ENCODE data around the gene EPB41L4A.

EPB41L4A gene

GRCh38 chr5:112179290-112179689 is 239.8 kb downstream of the EPB41L4A start:
- peaks cover 6% of the 10 kb centered on the region for H3K27me3 ChIP-seq (ENCODE audit: control insufficient read depth, low read length)
- H3K27ac ChIP-seq (ENCODE audit: low read depth, low read length) = no peak overlapping the region
- H3F3A ChIP-seq (ENCODE audit: control insufficient read depth, insufficient read depth) = no peaks in the 10 kb centered on the region
- peaks cover 6% of the 10 kb centered on the region for H3K4me1 ChIP-seq (ENCODE audit: control insufficient read depth, low read length)
- TF ChIP-seq, protein P1, sequence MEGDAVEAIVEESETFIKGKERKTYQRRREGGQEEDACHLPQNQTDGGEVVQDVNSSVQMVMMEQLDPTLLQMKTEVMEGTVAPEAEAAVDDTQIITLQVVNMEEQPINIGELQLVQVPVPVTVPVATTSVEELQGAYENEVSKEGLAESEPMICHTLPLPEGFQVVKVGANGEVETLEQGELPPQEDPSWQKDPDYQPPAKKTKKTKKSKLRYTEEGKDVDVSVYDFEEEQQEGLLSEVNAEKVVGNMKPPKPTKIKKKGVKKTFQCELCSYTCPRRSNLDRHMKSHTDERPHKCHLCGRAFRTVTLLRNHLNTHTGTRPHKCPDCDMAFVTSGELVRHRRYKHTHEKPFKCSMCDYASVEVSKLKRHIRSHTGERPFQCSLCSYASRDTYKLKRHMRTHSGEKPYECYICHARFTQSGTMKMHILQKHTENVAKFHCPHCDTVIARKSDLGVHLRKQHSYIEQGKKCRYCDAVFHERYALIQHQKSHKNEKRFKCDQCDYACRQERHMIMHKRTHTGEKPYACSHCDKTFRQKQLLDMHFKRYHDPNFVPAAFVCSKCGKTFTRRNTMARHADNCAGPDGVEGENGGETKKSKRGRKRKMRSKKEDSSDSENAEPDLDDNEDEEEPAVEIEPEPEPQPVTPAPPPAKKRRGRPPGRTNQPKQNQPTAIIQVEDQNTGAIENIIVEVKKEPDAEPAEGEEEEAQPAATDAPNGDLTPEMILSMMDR (IDR thresholded peaks at IDR 0.05; ENCODE audit: low read depth, low read length, poor library complexity, severe bottlenecking) = no peak
- TF ChIP-seq EZH2phosphoT487 (IDR thresholded peaks at IDR 0.05; ENCODE audit: borderline replicate concordance, low read length) = no peak
- no peaks in the 10 kb centered on the region for H3K36me3 ChIP-seq (ENCODE audit: control insufficient read depth, low read length)
- H4K20me1 ChIP-seq (ENCODE audit: control insufficient read depth, insufficient read depth, low read depth, low read length) = no peaks in the 10 kb centered on the region
- H3K9me3 ChIP-seq (ENCODE audit: control insufficient read depth, insufficient read depth, low read length) = no peaks in the 10 kb centered on the region
- H3K9me2 ChIP-seq (replicated peaks; ENCODE audit: control insufficient read depth, low read length) = no peaks in the 10 kb centered on the region
- no peaks in the 10 kb centered on the region for H3K79me2 ChIP-seq (ENCODE audit: control insufficient read depth, low read length)
- H3K4me2 ChIP-seq (ENCODE audit: low read length) = no peak overlapping the region
- H3K4me3 ChIP-seq (ENCODE audit: low read length) = no peak overlapping the region

DNA sequence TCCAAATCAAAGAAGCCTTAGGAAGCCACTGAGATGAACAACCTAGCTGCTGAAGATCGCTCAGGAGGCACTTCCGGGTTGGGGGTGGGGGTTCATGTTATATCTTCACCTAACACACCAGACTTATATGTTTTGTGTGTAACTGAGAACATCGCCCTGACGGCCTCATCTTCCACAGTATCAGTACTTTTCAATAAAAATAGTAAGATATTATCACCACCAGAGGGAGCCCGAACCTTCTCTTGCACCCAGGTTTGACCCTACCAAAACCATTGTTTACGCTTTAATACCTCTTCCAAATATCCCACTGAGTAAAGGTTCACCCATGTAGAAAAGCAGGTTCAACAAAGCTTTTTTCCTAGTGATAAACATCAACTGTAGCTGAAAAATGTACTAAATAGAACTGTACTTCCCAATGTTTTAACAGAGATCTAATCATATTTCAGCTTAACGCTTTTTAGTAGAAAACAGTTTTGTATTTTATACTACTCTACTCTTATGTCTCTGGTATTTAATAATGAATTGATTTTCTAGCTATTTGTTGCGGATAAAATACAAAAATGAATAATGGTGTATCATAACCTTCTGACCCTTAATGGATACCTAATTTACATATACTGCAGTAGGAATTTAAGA is 244.0 kb downstream of the EPB41L4A start:
- TF ChIP-seq, protein P1 (IDR thresholded peaks at IDR 0.05; ENCODE audit: low read depth, low read length, poor library complexity, severe bottlenecking) = peak; percentile 71
- TF ChIP-seq EZH2phosphoT487 (IDR thresholded peaks at IDR 0.05; ENCODE audit: borderline replicate concordance, low read length) = no peak
- Histone ChIP-seq H3K27ac (ENCODE audit: low read depth, low read length) (no peak overlapping the region), H3F3A (ENCODE audit: control insufficient read depth, insufficient read depth) (no peaks in the 10 kb centered on the region), H3K9me3 (ENCODE audit: control insufficient read depth, insufficient read depth, low read length) (no peaks in the 10 kb centered on the region), H3K9me2 (replicated peaks; ENCODE audit: control insufficient read depth, low read length) (no peaks in the 10 kb centered on the region), H3K36me3 (ENCODE audit: control insufficient read depth, low read length) (no peaks in the 10 kb centered on the region), H3K27me3 (ENCODE audit: control insufficient read depth, low read length) (peaks cover 4% of the 10 kb centered on the region), H3K79me2 (ENCODE audit: control insufficient read depth, low read length) (no peaks in the 10 kb centered on the region), H3K4me2 (ENCODE audit: low read length) (peak overlapping the region; percentile 59), H3K4me1 (ENCODE audit: control insufficient read depth, low read length) (peaks cover 15% of the 10 kb centered on the region), H4K20me1 (ENCODE audit: control insufficient read depth, insufficient read depth, low read depth, low read length) (no peaks in the 10 kb centered on the region), H3K4me3 (ENCODE audit: low read length) (peak overlapping the region; percentile 40)

DNA sequence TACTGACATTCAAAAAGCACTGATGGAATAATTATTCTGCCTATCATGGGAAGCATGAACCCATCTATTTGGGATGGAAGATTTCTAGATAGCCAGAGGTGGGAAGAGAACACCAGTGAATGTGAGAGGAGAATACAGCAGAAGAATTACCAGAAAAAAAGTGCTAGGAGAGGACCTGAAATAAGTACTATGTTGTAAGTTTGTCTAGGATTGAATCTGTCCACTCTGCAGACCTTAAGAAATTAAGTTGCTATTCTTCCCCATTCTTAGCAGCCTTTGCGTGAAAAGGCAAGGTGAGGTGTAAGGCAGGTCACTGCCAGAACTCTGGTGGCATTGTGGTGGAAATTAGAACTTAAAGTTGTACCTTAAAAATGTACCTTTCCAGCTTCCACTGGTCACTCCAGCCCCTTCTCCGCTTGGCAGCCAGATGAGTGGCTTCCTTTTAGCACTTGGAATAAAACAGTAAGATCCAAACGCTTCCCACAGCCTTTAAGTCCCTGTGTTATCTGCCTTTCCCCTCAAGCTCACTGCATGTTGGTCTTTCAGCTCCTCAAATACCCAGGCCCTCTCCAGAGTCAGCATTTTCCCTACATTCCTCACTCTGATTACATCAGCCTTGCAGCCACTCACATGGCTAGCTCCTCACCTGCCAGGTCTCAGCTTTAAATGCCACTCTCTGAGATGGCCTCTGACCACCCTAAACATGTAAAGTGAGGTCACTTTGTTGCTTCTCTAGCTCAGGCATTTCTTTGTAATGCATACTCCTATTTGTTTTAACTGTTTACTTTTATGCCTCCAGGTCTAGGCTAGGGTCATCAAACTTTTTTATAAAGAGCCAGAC is 253.0 kb downstream of the EPB41L4A start:
- no peak overlapping the region for H3K27ac ChIP-seq (ENCODE audit: low read depth, low read length)
- TF ChIP-seq EZH2phosphoT487 (IDR thresholded peaks at IDR 0.05; ENCODE audit: borderline replicate concordance, low read length) = no peak
- TF ChIP-seq, protein P1 (IDR thresholded peaks at IDR 0.05; ENCODE audit: low read depth, low read length, poor library complexity, severe bottlenecking) = no peak
- no peaks in the 10 kb centered on the region for H3K9me2 ChIP-seq (replicated peaks; ENCODE audit: control insufficient read depth, low read length)
- H3K9me3 ChIP-seq (ENCODE audit: control insufficient read depth, insufficient read depth, low read length) = no peaks in the 10 kb centered on the region
- peaks cover 59% of the 10 kb centered on the region for H3K36me3 ChIP-seq (ENCODE audit: control insufficient read depth, low read length)
- H3K4me2 ChIP-seq (ENCODE audit: low read length) = no peak overlapping the region
- H3F3A ChIP-seq (ENCODE audit: control insufficient read depth, insufficient read depth) = peaks cover 71% of the 10 kb centered on the region
- no peak overlapping the region for H3K4me3 ChIP-seq (ENCODE audit: low read length)
- H3K79me2 ChIP-seq (ENCODE audit: control insufficient read depth, low read length) = peaks cover 21% of the 10 kb centered on the region
- H3K27me3 ChIP-seq (ENCODE audit: control insufficient read depth, low read length) = no peaks in the 10 kb centered on the region
- peaks cover 23% of the 10 kb centered on the region for H4K20me1 ChIP-seq (ENCODE audit: control insufficient read depth, insufficient read depth, low read depth, low read length)
- peaks cover 16% of the 10 kb centered on the region for H3K4me1 ChIP-seq (ENCODE audit: control insufficient read depth, low read length)

All from DOHH2 (cell line).